Activated CD4-positive, alpha-beta T cell treated with anti-CD3 and anti-CD28 coated beads for 48 hours (primary cell): ENCODE data around the gene SHLD1.
"Not testable (repeated sequence)": the region's sequence is repeated elsewhere in the genome, so short reads cannot be mapped to it uniquely, and the experiment has no call there.

Experiments
- DNase-seq: peaks from one replicate; pipeline ENCODE4 v3.0.0-alpha.2; 2020

SHLD1 gene

DNA sequence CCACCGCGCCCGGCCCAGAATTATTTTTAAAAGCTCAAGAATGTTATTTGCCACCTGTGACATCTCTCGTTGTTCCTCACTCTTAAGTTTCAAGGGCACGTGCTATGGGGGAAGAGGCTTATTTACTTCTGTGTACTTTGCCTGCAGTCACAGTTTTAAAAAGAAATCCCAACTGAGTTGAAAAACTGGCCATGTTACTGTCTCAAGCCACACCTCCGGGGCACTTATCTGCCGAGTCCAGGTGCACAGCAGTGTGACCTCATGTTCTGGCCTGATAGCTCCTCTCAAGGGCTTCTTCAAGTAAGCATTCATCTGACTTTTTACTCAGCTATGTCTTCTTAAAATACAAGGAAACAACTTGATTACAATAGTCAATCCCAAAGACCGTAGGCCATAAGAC is 34.5 kb downstream of the SHLD1 start:
- no peak for DNase-seq

DNA sequence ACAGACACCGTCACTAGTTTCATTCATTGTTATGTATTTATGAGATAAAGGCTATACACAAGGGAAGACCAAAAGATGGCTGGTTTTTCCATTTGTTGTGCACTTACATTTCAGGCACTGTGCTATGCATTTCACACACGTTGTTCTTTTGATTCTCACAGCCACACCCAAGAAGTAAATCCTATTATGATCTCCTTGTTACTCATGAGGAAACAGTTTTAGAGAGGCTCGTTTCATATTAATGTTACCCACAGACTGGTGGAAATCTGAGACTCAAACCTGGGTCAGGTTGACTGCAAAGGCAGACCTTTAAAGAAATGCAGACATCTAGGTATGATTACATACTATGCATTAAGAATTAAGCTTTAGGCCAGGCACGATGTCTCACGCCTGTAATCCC is 34.9 kb downstream of the SHLD1 start:
- DNase-seq = no peak

DNA sequence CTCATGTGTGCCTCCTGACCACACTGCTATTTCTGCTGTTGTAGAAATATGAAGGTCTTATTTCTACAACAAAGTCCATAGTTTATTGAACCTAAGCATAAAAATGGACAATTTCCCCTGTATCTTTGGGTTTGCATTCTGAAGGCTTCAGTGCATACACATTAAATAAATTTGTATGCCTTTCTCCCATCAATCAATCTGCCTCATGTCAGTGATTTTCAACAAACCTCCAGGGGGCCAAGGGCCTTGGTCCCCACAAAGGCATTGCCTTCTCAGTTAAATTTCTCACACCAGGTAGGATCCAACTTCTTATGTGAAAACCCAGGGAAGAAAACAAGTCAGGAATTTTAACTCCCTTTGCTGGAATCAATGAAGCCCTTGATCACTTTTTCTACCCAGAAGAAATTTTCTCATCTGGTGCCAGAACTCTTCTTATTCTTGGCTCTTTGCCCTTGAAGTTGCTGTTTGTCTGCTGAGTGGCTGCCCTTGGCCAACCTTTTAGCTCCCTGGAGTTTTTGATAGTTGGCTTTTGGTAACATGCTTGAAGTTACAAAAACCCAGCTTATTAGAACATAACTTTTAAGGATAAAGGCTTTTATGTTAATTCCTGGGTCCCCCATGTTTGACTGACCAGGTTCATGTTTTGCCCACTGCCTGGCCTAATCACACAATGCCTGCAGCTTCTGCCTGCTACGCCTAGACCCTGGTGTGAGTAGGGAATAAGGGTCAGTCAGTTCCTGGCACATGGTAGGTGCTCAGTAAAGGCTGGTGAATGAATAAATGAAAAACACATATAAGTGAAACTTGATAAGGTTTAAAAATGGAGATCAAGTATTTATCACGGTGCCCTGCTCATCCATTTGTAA is 37.0 kb downstream of the SHLD1 start:
- DNase-seq = no peak

DNA sequence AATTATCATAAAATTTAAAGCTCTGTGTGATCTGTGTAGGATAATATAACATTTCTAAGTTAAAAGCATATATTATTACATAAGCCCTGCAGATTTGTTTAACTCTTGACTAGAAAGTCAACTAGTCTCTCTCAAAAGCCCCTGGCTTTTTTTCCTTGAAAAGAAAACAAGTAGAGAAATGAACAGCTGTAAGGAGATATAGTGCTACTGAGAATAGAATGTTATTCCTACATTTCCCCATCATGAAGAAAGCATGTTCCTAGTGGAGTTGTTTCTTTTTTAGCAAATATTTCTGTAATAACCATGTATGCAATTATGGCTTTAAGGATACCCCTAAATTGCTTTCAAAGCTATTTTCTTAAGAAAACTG is 37.6 kb downstream of the SHLD1 start:
- DNase-seq = no peak

DNA sequence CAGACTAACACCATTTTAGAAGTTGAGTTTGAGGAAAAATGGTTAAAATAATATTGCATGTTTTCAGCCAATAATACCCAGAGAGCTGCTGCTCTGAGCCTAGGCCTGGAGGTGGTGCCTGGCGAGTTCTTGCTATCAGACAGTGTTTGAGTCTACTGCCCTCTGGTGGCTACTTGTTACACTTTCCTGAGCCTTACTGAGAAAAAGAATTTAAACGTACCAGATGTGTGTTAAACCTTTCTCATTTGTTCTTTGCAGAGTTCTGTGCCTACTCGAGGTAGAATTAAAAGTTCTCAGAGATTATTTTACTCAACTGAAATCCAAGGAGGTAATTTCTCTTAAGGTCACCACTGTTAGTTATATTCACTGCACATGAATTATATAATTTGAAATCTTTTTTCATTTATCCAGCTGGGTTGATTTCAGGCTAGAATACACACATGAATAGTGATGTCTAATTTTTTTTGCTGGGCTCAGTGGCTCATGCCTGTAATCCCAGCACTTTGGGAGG is 38.2 kb downstream of the SHLD1 start:
- DNase-seq = peak; percentile 84

DNA sequence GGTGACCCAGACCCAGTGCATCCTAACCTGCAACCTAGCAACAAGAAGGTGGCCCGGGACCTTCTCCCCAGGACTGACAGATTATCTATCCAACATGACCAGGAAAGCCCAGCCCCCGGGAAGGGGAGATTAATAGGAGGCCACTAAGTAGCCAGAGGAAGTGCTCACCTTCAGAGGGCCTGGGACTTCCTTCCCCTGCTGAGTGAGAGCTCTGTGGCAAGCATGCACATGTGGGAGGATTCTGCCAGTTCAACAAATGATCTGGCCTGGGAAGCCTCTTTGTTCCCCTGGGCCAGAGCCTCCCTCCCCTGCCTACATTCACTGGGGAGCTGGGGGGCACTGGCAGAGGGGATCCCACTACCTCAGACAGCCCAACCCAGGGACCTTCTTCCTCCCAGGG is 39.6 kb downstream of the SHLD1 start:
- DNase-seq = no peak

DNA sequence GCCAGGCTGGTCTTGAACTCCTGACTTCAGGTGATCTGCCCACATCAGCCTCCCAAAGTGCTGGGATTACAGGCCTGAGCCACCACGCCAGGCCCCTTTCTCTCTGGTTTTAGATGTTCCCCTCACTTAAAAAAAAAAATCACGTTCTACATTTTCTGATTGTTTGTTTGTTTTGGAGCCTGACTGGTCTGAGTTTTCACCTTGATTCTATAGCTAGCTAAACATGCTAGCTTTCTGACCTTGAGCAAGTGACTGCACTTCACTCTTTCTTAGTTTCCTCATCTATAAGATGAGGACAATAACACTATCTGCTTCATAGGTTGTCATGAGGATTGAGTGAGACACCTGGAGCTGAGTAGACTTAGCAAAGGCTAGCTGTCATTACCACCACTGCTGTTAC is 43.7 kb downstream of the SHLD1 start:
- DNase-seq = no peak

DNA sequence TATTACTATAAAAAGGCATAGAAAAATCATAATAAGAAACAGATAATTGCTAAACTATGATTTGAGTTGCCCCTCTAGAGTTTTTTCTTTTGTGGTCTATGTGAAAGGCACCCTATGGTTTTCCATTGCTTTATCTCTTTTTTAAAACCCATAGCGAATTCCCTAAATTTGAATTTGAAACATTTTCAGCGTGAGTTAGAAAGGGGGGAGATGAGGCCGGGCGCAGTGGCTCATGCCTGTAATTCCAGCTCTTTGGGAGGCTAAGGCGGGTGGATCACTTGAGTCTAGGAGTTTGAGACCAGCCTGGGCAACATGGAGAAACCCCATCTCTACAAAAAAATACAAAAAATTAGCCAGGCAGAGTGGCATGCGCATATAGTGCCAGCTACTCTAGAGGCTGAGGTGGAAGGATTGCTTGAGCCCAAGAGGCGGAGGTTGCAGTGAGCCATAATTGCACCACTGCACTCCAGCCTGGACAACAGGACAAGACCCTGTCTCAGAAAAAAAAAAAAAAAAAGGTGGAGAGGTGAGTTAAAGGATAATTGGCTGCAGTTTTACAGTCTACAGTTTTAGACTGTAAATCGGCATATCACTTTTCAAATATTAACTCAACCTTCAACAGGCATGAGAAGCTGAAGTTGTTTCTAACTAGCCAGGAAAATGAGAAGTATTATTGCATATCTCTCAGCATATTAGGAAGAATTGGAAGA is 46.3 kb downstream of the SHLD1 start:
- DNase-seq = no peak

DNA sequence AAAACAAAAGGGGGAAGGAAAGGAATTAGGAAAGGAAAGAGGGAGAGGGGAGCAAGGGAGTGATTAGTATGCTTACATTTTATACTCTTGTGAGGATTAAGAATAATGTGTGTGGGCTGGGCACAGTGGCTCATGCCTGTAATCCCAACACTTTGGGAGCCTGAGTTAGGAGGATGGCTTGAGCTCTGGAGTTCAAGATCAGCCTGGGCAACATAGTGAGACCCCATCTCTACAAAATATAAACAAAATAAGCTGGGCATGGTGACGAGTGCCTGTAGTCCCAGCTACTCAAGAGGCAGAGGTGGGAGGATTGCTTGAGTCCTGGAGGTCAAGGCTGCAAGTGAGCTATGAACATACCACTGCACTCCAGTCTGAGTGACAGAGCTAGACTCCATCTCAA is 47.0 kb downstream of the SHLD1 start:
- DNase-seq = no peak

DNA sequence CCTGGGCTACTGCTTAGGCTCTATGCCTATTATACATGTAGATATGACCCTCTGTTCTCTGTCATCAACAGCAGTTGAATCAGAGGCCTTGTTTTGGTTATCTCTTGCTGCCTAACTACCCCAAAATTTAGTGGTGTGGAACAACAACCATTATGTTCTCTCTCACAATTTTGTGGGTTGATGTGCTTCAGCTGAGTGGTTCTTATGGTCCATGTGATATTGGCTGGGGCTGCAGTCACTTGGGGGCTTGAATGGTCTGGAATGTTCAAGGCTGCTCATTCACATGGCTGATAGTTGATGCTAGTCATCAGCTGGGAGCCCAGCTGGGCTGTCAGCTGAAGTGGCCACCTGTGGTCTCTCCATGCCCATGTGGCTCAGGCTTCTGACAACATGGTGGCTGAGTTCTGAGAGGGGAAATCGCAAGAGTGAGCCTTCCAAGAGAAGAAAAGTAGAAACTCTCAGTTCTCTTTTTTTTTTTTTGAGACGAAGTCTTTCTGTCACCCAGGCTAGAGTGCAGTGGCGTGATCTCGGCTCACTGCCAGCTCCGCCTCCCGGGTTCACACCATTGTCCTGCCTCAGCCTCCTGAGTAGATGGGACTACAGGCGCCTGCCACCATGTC is 47.8 kb downstream of the SHLD1 start:
- no peak for DNase-seq

DNA sequence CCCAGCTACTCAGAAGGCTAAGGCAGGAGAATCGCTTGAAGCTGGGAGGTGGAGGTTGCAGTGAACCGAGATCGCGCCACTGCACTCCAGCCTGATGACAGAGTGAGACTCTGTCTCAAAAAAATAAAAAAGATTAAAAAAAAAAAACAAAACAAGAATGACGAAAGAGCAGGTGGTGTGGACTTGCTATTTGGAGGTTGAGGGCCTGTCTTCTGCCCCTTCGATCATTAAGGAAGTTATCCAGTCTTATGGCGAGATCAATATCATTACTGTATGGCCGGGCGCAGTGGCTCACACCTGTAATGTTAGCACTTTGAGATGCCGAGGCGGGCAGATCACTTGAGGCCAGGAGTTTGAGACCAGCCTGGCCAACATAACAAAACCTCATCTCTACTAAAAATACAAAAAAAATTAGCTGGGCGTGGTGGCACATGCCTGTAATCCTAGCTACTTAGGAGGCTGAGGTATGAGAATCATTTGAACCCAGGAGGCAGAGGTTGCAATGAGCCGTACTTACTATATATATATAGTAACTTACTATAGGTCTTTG is 53.6 kb downstream of the SHLD1 start:
- not testable (repeated sequence) for DNase-seq

DNA sequence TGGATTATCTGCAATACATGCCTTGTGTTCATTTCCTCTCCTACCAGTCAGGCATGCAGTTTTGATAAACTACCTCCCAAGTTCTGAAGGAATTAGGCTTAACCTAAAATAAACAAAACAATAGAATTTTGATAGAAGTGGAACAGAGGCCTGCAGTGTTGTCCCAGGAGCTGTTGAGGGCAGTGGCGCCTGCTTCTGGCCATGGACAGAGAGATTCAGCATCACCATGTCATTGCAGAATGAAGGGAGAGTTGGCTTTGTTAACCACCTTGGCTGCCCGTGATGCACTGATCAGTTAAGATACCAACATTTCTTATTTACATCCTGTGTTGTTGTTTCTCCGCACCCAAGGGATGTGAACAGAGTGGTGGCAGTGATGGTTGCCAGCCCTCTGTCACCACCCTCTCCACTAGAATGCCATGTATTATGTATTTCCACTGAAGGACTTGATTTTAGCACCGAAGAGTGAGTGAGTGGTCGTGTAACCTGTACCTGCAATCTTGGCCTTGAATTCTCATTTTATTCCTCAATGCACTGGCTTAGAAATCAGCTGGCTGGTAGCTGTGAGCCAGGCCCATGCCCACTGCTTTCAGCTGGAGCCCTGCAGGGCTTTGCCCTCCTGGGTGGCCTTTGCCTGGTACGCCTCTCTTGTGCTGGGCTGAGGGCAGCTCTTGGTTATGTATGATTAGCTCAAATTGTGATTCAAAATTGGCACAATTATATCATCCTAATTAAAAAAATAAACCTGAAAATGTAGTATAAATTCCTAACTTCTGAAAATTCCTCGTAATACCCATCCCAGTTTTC is 56.5 kb downstream of the SHLD1 start:
- DNase-seq = no peak

DNA sequence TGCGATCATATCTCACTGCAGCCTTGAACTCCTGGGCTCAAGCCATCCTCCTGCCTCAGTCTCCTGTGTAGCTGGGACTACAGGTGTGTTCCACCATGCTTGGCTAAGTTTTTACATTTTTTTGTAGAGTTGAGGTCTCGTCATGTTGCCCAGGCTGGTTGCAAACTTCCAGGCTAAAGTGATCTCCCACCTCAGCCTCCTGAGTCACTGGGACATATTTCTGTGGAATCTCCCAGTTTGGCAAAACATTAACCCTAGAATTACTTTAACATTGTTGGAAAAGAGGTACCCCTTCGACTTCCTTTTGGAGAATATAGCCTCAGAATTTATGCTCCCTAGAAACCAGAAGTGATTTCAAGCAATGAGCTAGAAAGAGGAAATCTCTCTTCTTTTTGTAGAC is 57.2 kb downstream of the SHLD1 start:
- DNase-seq = no peak

DNA sequence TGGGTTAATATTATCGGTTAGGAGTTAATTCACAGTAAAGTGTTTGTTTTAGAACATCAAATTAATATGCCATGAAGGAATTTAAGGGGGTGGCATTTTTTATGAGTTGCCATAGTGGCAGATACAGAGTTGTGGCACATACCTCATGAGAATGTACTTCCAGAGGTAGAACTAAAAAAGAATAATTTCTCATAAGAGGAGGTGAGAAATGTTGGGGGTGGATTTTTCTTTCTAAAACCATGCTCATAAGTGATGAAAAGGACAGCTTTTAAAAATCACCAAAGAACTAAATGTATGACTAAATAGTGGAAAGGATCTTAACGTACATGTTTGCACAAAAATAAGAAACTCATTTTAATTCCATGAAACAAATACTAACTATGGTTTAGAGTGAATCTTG is 58.7 kb downstream of the SHLD1 start:
- DNase-seq = no peak

DNA sequence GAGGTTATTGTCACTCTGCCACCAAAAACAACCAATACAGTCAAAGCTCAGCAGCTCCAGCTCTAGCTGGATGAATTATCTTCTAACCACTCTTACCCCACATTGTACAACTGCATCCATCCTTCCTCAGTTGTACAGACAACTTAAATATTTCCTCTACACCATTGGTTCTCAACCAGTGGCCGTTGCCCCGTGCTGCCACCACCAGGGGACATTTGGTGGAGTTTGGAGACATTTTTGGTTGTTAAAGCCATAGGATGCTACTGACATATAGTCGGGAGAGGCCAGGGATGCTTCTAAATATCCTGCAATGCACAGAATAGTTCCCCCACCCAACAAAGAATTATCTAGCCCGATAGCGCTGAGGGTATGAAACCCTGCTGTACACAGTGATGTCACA is 59.3 kb downstream of the SHLD1 start:
- no peak for DNase-seq

DNA sequence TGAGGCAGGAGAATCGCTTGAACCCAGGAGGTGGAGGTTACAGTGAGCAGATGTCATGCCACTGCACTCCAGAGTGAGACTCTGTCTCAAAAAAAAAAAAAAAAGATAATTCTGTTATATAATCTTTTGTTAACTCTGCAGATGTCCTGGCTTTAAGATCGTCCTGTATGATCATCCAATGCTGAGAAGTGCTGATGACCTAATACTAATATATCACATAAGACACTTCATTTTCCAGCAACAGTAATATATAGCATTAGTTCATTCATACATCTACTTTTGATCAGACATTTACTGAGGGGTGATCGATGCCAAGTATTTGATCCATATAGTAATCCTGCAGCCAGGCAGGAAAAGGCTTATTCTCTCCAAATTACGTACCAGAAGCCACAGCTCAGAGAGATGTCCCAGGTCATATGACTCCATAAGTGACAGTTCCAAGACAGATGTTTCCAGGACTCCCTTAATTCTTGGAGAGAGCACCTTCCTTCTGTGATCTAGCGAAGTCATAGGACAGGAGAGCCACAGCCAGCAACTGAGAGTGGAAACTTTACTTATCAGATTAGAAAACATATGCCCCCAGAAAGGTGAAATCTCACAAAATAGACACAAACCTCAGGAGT is 60.7 kb downstream of the SHLD1 start:
- DNase-seq = no peak

DNA sequence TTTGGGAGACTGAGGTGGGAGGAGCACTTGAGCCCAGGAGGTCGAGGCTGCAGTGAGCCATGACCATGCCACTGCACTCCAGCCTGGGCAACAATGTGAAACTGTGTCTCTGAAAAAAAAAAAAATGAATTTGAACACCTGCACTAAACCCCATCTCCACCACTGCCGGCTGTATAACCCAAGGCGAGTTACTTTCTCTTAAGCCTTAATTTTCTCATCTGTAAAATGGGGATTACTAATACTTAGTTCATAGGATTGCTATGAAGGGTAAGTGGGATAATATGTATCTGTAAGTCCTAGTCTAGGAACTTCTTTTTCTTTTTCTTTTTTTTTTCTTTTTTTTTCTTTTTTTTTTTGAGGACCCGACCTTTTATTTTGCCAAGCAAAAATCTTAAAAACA is 61.5 kb downstream of the SHLD1 start:
- DNase-seq = no peak

DNA sequence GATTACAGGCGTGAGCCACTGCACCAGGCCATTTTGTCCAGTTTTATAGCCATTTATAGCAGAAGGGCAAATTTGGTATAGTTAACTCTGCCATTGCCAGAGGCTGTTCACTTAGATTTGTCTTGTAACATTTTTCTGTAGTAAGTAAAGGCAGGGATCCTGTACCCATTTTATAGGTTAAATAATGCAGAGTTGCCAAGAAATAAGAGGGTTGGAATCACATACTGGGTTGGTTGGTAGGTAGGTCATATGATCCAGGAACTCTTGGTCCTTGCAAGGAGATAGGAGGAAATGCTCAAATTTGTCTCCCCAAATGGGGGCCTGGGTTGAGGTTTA is 68.1 kb downstream of the SHLD1 start:
- no peak for DNase-seq

DNA sequence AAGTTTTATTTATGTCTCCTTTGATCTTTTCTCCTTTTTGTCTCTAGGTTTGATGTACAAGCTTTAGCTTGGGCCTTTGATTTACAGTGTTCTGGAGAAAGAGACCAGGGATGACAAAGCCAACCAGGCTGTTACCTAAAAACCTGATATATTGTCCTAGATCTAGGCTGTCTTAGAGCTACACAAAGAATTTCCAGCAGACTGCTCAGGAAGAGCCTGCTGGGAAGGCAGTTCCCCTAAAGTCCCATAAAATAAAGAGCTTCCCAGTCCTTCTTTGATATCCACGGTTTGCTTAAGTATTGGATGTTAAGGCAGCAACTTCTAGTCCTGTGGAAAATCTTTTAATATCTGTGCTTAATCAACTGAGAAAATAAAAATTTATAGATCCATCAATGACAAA is 70.5 kb downstream of the SHLD1 start:
- no peak for DNase-seq

DNA sequence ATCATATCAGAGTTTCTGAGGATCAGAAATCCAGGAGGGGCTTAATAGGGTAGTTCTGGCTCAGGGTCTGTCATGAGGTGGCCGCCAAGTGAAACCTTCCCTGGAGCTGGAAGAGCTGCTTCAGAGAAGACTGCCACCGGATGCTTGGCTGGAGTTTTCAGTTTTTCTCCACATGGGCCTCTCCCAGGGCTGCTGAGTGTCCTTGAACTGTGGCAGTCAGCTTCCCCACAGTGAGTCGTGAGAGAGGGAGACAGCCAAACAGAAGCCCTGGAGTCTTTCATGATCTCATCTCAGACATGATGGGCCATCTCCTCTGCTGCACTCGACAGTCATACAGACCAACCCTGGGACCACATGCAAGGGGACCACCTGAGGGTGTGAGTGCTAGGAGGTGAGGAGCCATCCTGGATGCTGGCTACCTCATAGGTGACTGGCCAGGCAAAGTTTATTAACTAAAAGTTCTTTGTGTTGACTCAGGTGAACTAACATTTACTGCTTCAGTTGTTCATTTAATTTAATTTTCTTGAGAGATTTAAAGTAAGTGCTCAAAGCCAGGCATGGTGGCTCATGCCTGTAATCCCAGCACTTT is 71.5 kb downstream of the SHLD1 start:
- DNase-seq = no peak

DNA sequence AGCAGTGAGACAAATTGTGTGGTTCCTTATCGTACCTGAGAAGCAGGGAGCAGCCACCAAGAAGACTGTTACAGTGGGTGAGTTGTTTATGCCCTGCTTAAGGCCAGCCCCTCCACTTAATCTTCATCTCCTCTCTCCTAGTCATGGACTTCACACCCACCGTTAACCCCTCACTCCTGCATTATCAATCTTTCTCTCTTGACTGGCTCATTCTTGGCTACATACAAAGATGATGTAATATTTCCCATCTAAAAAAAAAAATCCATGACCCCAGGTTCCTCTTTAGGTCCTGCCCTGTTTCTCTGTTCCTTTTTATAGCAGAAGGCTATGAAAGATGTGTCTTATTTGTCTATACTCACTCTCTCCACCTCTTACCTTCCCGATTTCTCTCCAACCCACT is 72.4 kb downstream of the SHLD1 start:
- DNase-seq = no peak

DNA sequence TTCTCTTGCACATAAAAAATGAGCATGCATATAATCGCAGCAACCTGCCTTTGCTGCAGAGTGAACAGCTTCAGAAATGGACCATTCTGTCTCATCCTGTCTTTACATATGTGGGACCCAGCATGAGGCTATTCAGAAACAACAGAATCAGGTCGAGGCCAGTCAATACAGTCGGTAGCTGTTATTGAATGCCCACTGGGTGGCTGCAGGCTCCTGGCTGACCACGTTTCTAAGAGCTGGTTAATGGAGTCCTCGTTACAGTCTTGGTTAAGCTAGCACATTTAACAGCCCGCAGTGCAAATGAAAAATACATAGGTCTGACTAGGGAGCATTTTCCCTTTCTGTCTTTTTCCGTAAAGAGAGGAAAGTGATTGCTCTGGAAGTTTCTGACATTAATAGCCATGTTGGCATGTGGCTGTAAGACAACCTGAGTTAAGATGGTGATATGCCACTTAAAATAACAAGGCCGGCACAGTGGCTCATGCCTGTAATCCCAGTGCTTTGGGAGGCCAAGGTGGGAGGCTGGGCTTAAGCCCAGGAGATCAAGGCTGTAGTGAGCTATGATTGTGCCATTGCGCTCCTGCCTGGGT is 75.0 kb downstream of the SHLD1 start:
- DNase-seq = no peak
